H1 (cell line): ENCODE results near the gene MSMP.

ENCODE experiments used
- CTCF ChIP-seq, 3 experiments: IDR thresholded peaks; 1 replicate in 2 of 3; 2 replicates in 1 of 3; pipeline versions ENCODE4 v1.5.1 to v1.6.1; 2011; ENCODE audit warnings: low read length in 3 of 3, mild to moderate bottlenecking in 3 of 3, inconsistent platforms in 2 of 3, low read depth in 1 of 3, moderate library complexity in 1 of 3; ENCODE audit not compliant: insufficient read depth in 1 of 3; ENCODE audit errors: control extremely low read depth in 1 of 3
- FOSL1 ChIP-seq: IDR thresholded peaks from 2 replicates; pipeline ENCODE4 v1.6.1; 2011; ENCODE audit warnings: mild to moderate bottlenecking, low read depth, low read length, moderate library complexity; ENCODE audit not compliant: insufficient read depth
- POLR2A ChIP-seq, 2 experiments: IDR thresholded peaks; 1 replicate in 1 of 2; 2 replicates in 1 of 2; pipeline ENCODE4 v1.6.1; 2011; ENCODE audit warnings: low read depth in 2 of 2, low read length in 2 of 2, mild to moderate bottlenecking in 2 of 2; ENCODE audit errors: control extremely low read depth in 1 of 2
- POLR2AphosphoS5 ChIP-seq: IDR thresholded peaks from 2 replicates; pipeline ENCODE4 v1.6.1; 2011; ENCODE audit warnings: low read depth, low read length
- SIN3A ChIP-seq, 2 experiments: IDR thresholded peaks in 1 of 2; conservative IDR thresholded peaks in 1 of 2; 2 replicates each; pipeline ENCODE4 v1.6.1; 2011 to 2012; ENCODE audit warnings: low read length in 2 of 2, improper control_type of control experiment in 1 of 2, low read depth in 1 of 2, mild to moderate bottlenecking in 1 of 2
- SUZ12 ChIP-seq: fragments of 200-600 bp; sonication (generic); IDR thresholded peaks from 2 replicates; pipeline ENCODE4 v1.6.1; 2012; ENCODE audit warnings: mild to moderate bottlenecking, inconsistent platforms, low read length, moderate library complexity, mixed read lengths
- TCF12 ChIP-seq: IDR thresholded peaks from 2 replicates; pipeline ENCODE4 v1.6.1; 2011; ENCODE audit warnings: low read depth, mild to moderate bottlenecking, low read length

- TF ChIP-seq FOSL1 (no peak), CTCF (IDR thresholded peaks at IDR 0.05; ENCODE audit: control extremely low read depth in 1 of 3, insufficient read depth in 1 of 3, low read depth in 1 of 3, low read length in 3 of 3) (no peak), POLR2AphosphoS5 (no peak), TCF12 (no peak), SUZ12 (no peak), SIN3A (conservative IDR thresholded peaks at IDR 0.05 in 1 of 2, IDR thresholded peaks at IDR 0.05 in 1 of 2; ENCODE audit: low read depth in 1 of 2, low read length in 2 of 2) (no peak), POLR2A (IDR thresholded peaks at IDR 0.05; ENCODE audit: control extremely low read depth in 1 of 2, low read depth in 2 of 2, low read length in 2 of 2) (no peak)
Observed at GRCh38 chr9:35776018-35776417, 21.9 kb upstream of the MSMP start.
